ENCODE results near the gene VPS54. TPM values are rescaled to one million over a fixed set of nuclear protein-coding genes. Genes with fewer than 3 reads are reported as not detected.

Gene VPS54
- total RNA-seq, 4 donors from 2014 or later: 19.8 to 24.0 (median 22.2) TPM

- Histone ChIP-seq H3K36me3 (peaks cover 0 to 52% (median 15%) of the 10 kb centered on the region in 3 donors), H3K27ac (no peak overlapping the region), H3K4me3 (no peak overlapping the region), H3K9me3 (no peaks in the 10 kb centered on the region), H3K4me1 (no peaks in the 10 kb centered on the region), H3K27me3 (no peaks in the 10 kb centered on the region)
- WGBS, 2 donors: 90 to 92% methylated on average over 3 of the region's 3 CpGs
- DNase-seq (ENCODE audit: low spot score in 2 of 2): no peak
- TF ChIP-seq EP300 (IDR thresholded peaks at IDR 0.05) (no peak), POLR2A (IDR thresholded peaks at IDR 0.05) (no peak)
- TF ChIP-seq, protein P1, sequence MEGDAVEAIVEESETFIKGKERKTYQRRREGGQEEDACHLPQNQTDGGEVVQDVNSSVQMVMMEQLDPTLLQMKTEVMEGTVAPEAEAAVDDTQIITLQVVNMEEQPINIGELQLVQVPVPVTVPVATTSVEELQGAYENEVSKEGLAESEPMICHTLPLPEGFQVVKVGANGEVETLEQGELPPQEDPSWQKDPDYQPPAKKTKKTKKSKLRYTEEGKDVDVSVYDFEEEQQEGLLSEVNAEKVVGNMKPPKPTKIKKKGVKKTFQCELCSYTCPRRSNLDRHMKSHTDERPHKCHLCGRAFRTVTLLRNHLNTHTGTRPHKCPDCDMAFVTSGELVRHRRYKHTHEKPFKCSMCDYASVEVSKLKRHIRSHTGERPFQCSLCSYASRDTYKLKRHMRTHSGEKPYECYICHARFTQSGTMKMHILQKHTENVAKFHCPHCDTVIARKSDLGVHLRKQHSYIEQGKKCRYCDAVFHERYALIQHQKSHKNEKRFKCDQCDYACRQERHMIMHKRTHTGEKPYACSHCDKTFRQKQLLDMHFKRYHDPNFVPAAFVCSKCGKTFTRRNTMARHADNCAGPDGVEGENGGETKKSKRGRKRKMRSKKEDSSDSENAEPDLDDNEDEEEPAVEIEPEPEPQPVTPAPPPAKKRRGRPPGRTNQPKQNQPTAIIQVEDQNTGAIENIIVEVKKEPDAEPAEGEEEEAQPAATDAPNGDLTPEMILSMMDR (IDR thresholded peaks at IDR 0.05): no peak
Observed at GRCh38 chr2:63882395-63883105, 136.7 kb downstream of the VPS54 start.

DNA sequence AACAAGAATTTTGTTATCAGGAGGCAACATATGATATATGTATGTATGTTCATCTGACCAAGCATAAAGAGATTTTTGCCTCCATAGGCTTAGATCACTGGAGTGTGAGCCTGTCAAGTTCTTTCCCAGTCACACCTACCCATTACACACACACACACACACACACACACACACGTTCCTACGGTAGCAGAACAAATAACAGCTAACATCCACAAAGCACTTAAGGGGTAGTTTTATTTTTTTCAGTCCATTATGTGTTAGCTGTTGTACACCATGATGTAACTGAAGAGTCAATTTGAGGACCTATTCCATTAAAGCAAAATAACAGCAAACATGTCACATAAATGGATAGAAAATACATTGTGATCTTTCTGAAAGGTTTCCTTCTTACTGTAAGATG lies 138.0 kb downstream of the VPS54 start:
- Histone ChIP-seq H3K4me3 (no peak overlapping the region), H3K27ac (no peak overlapping the region), H3K36me3 (peaks cover 0 to 44% (median 7%) of the 10 kb centered on the region in 3 donors), H3K27me3 (no peaks in the 10 kb centered on the region), H3K4me1 (peaks cover 0 to 8% (median 0%) of the 10 kb centered on the region in 4 donors), H3K9me3 (no peaks in the 10 kb centered on the region)
- TF ChIP-seq, protein P1 (IDR thresholded peaks at IDR 0.05): no peak
- no peak for TF ChIP-seq EP300 (IDR thresholded peaks at IDR 0.05)
- no peak for TF ChIP-seq POLR2A (IDR thresholded peaks at IDR 0.05)
- WGBS, 2 donors: 70 to 73% methylated on average over 2 of the region's 2 CpGs
- no peak for DNase-seq (ENCODE audit: low spot score in 2 of 2)

DNA sequence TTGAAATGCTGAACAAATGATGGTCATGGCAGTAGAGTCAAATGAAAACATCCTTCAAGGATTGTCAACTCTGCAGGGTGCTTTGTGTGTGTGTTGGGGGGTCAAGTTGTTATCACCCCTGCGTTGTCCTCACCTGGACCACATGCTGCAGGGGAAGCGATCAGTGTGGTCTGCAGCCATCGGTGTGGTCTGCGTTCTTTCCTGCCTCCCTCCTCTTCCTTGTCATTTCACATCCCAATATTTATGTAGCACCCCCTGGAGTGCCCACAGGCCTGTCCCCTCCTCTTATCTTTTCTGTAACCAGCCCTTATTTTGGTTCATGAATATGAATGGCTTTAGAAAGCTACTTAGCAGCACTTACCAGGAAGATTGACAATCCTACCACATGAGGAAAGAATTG lies 138.6 kb downstream of the VPS54 start:
- no peak overlapping the region for H3K27ac ChIP-seq
- H3K27me3 ChIP-seq: no peaks in the 10 kb centered on the region
- DNase-seq (ENCODE audit: low spot score in 2 of 2): no peak
- H3K36me3 ChIP-seq: peaks cover 0 to 42% (median 7%) of the 10 kb centered on the region in 3 donors
- no peak overlapping the region for H3K4me3 ChIP-seq
- H3K4me1 ChIP-seq: peaks cover 0 to 13% (median 3%) of the 10 kb centered on the region in 4 donors
- TF ChIP-seq, protein P1 (IDR thresholded peaks at IDR 0.05): no peak
- TF ChIP-seq EP300 (IDR thresholded peaks at IDR 0.05) (no peak), POLR2A (IDR thresholded peaks at IDR 0.05) (no peak)
- H3K9me3 ChIP-seq: no peaks in the 10 kb centered on the region
- 62 to 67% methylated on average over 4 of the region's 4 CpGs for WGBS, 2 donors

GRCh38 chr2:63879876-63880433 lies 139.3 kb downstream of the VPS54 start:
- DNase-seq (ENCODE audit: low spot score in 2 of 2): no peak
- WGBS, 2 donors: 91 to 92% methylated on average over 2 of the region's 2 CpGs
- H3K4me3 ChIP-seq: no peak overlapping the region
- TF ChIP-seq POLR2A (IDR thresholded peaks at IDR 0.05) (no peak), EP300 (IDR thresholded peaks at IDR 0.05) (no peak)
- TF ChIP-seq, protein P1 (IDR thresholded peaks at IDR 0.05): no peak
- no peaks in the 10 kb centered on the region for H3K27me3 ChIP-seq
- H3K27ac ChIP-seq: no peak overlapping the region
- peaks cover 0 to 20% (median 5%) of the 10 kb centered on the region in 4 donors for H3K4me1 ChIP-seq
- H3K36me3 ChIP-seq: peaks cover 0 to 40% (median 7%) of the 10 kb centered on the region in 3 donors
- H3K9me3 ChIP-seq: no peaks in the 10 kb centered on the region

DNA sequence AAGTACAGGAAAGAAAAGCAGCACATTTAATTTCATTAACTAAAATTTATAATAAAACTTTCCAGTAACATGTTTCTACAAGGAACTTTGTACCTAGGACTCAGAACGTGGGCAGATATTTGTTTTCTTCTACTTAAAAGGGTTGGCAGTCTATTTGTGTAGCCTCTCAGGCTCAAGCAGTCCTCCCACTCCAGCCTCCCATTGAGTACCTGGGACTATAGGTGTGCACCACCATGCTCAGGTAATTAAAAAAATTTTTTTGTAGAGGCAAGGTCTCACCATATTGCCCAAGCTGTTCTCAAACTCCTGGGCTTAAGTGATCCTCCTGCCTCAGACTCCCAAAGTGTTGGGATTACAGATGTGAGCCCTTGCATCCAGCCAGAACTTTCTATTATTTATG lies 140.7 kb downstream of the VPS54 start:
- H3K27me3 ChIP-seq: no peaks in the 10 kb centered on the region
- no peak overlapping the region for H3K27ac ChIP-seq
- H3K4me3 ChIP-seq: no peak overlapping the region
- peaks cover 0 to 28% (median 5%) of the 10 kb centered on the region in 4 donors for H3K4me1 ChIP-seq
- peaks cover 0 to 35% (median 7%) of the 10 kb centered on the region in 3 donors for H3K36me3 ChIP-seq
- TF ChIP-seq POLR2A (IDR thresholded peaks at IDR 0.05) (no peak), EP300 (IDR thresholded peaks at IDR 0.05) (no peak)
- TF ChIP-seq, protein P1 (IDR thresholded peaks at IDR 0.05): no peak
- no peak for DNase-seq (ENCODE audit: low spot score in 2 of 2)
- H3K9me3 ChIP-seq: peaks cover 0 to 4% (median 0%) of the 10 kb centered on the region in 4 donors
- 90 to 91% methylated on average over 1 of the region's 1 CpG for WGBS, 2 donors

Data from tibial nerve (tissue), 4 donors.